Stimulated activated CD8-positive, alpha-beta memory T cell treated with anti-CD3 and anti-CD28 coated beads, Interleukin-15, amount 100 ng/mL, for 48 hours (primary cell): ENCODE results near the gene SYT13.

Source experiments
- DNase-seq, 2 donors: peaks; one replicate each; pipeline ENCODE4 v3.0.0-alpha.2; 2020; ENCODE audit warnings: low read depth in 2 of 2

Gene SYT13

GRCh38 chr11:45285930-45286632 is at the start of gene SYT13:
Gene SYT13 (minus strand): TSS chr11:45286341. CDS start chr11:45286207, 134 bp downstream.
- DNase-seq = no peak

- DNase-seq = no peak
Measured at GRCh38 chr11:45335434-45335833, 49.3 kb upstream of the SYT13 start.

GRCh38 chr11:45334836-45335235 is 48.7 kb upstream of the SYT13 start:
- DNase-seq = no peak

- no peak for DNase-seq
Measured at GRCh38 chr11:45334410-45334809, 48.3 kb upstream of the SYT13 start.

- no peak for DNase-seq
Measured at GRCh38 chr11:45333001-45333971, 47.1 kb upstream of the SYT13 start.

GRCh38 chr11:45332276-45332934 is 46.3 kb upstream of the SYT13 start:
- peak in 1 of 2 donors; percentile 11 for DNase-seq

- DNase-seq = no peak
Measured at GRCh38 chr11:45331839-45332238, 45.7 kb upstream of the SYT13 start.

GRCh38 chr11:45328726-45329125 is 42.6 kb upstream of the SYT13 start:
- no peak for DNase-seq

GRCh38 chr11:45324459-45324858 is 38.3 kb upstream of the SYT13 start:
- DNase-seq = no peak

GRCh38 chr11:45323601-45324249 is 37.6 kb upstream of the SYT13 start:
- no peak for DNase-seq

- DNase-seq = no peak
Measured at GRCh38 chr11:45322891-45323600, 36.9 kb upstream of the SYT13 start.

GRCh38 chr11:45322111-45322705 is 36.1 kb upstream of the SYT13 start:
- DNase-seq = no peak

- no peak for DNase-seq
Measured at GRCh38 chr11:45321669-45322068, 35.5 kb upstream of the SYT13 start.

- no peak for DNase-seq
Measured at GRCh38 chr11:45321031-45321595, 35.0 kb upstream of the SYT13 start.

- DNase-seq = no peak
Measured at GRCh38 chr11:45320371-45320770, 34.2 kb upstream of the SYT13 start.

GRCh38 chr11:45319077-45319476 is 32.9 kb upstream of the SYT13 start:
- no peak for DNase-seq

GRCh38 chr11:45318516-45318915 is 32.4 kb upstream of the SYT13 start:
- no peak for DNase-seq

GRCh38 chr11:45316258-45316657 is 30.1 kb upstream of the SYT13 start:
- DNase-seq = no peak

GRCh38 chr11:45314900-45315299 is 28.8 kb upstream of the SYT13 start:
- DNase-seq = no peak

GRCh38 chr11:45313171-45313865 is 27.2 kb upstream of the SYT13 start:
- DNase-seq = no peak
